PC-3 (cell line): Measurements from ENCODE around the gene USP3. TPM values are rescaled to one million over a fixed set of nuclear protein-coding genes. Genes with fewer than 3 reads are reported as not detected.

Experiments
- ATAC-seq: fragments of 200-7000 bp; cut with Tn5 transposase; 2 replicates; pipeline ENCODE4 v1.9.1; 2020; ENCODE audit warnings: mild to moderate bottlenecking, moderate library complexity
- BruUV-seq: library from RNA; stranded (reverse); fragments of 400-500 nt; replicated peaks from 2 replicates; lab custom pipeline; 2021; lab: Mats Ljungman, UMichigan
- CTCF ChIA-PET: fragments of 300-600 bp; sonication (Branson Sonifier 250); formaldehyde crosslinking; loops from one replicate; lab custom pipeline; 2022; ENCODE audit warnings: antibody characterized with exemption; lab: Charles Lee
- POLR2A ChIA-PET: fragments of 300-600 bp; sonication (Branson Sonifier 250); formaldehyde crosslinking; loops from one replicate; lab custom pipeline; 2022; ENCODE audit warnings: antibody characterized with exemption; ENCODE audit not compliant: unreplicated experiment; lab: Charles Lee
- DNase-seq: peaks from one replicate; pipeline ENCODE4 v3.0.0-alpha.2; 2015
- H2AFZ ChIP-seq: fragments of 300-600 bp; sonication (generic); 2 replicates; pipeline ENCODE4 v1.6.0; 2016; ENCODE audit warnings: antibody characterized with exemption, low read length
- H3F3A ChIP-seq: fragments of 300-600 bp; sonication (generic); one replicate; pipeline ENCODE4 v1.6.0; 2017; ENCODE audit warnings: antibody characterized with exemption, low read length, control low read depth, mild to moderate bottlenecking; ENCODE audit not compliant: unreplicated experiment
- H3K27ac ChIP-seq: fragments of 300-600 bp; sonication (generic); 2 replicates; pipeline ENCODE4 v1.5.1; 2016; ENCODE audit warnings: mild to moderate bottlenecking, low read length
- H3K27me3 ChIP-seq: fragments of 300-600 bp; sonication (generic); 2 replicates; pipeline ENCODE4 v1.6.1; 2016; ENCODE audit warnings: low read length, mixed read lengths
- H3K36me3 ChIP-seq: fragments of 300-600 bp; sonication (generic); 2 replicates; pipeline ENCODE4 v1.6.1; 2016; ENCODE audit warnings: low read depth, mixed run types, low read length, mixed read lengths
- H3K4me1 ChIP-seq: fragments of 300-600 bp; sonication (generic); 2 replicates; pipeline ENCODE4 v1.5.1; 2016; ENCODE audit warnings: low read length; ENCODE audit not compliant: insufficient read depth
- H3K4me2 ChIP-seq: fragments of 300-600 bp; sonication (generic); 2 replicates; pipeline ENCODE4 v1.6.0; 2016; ENCODE audit warnings: low read length
- H3K4me3 ChIP-seq: fragments of 300-600 bp; sonication (generic); 2 replicates; pipeline ENCODE4 v1.5.1; 2016; ENCODE audit warnings: mild to moderate bottlenecking, low read length, mixed read lengths
- H3K79me2 ChIP-seq: fragments of 300-600 bp; sonication (generic); 2 replicates; pipeline ENCODE4 v1.6.1; 2017; ENCODE audit warnings: low read length, mixed read lengths
- H3K9ac ChIP-seq: fragments of 300-600 bp; sonication (generic); 2 replicates; pipeline ENCODE4 v1.6.0; 2016; ENCODE audit warnings: mild to moderate bottlenecking, low read length
- H3K9me2 ChIP-seq: fragments of 300-600 bp; sonication (generic); replicated peaks from 2 replicates; pipeline ENCODE4 v1.6.1; 2016; ENCODE audit warnings: mixed run types, low read length, mixed read lengths
- H3K9me3 ChIP-seq: fragments of 300-600 bp; sonication (generic); 2 replicates; pipeline ENCODE4 v1.6.1; 2016; ENCODE audit warnings: low read length, mixed read lengths
- H4K20me1 ChIP-seq: fragments of 300-600 bp; sonication (generic); 2 replicates; pipeline ENCODE4 v1.6.1; 2016; ENCODE audit warnings: low read length, mixed read lengths
- CTCF ChIP-seq: fragments of 300-600 bp; sonication (generic); conservative IDR thresholded peaks from 2 replicates; pipeline ENCODE4 v1.5.1; 2017; ENCODE audit warnings: antibody characterized with exemption, low read depth, mild to moderate bottlenecking, low read length
- EZH2 ChIP-seq: fragments of 300-600 bp; sonication (generic); IDR thresholded peaks from one replicate; pipeline ENCODE4 v1.6.1; 2017; ENCODE audit warnings: antibody characterized with exemption, mild to moderate bottlenecking, low read length; ENCODE audit not compliant: unreplicated experiment
- EZH2phosphoT487 ChIP-seq: fragments of 300-600 bp; sonication (generic); IDR thresholded peaks from 2 replicates; pipeline ENCODE4 v1.6.1; 2018; ENCODE audit warnings: mild to moderate bottlenecking, antibody characterized with exemption, low read length, borderline replicate concordance
- intact Hi-C: fragments of 100-400 bp; cut with micrococcal nuclease; formaldehyde crosslinking; loops from 2 replicates; pipeline ENCODE4 v1.9.0; 2023
- total RNA-seq: library from RNA; depleted of rRNA; stranded (reverse); fragments of >200 nt; gene quantifications from 2 replicates; pipeline ENCODE4 v1.2.3, GENCODE V29; 2014

Gene USP3
- total RNA-seq, 1 experiment from 2014 or later, result 26.9 TPM

GRCh38 chr15:63495780-63496488 lies 8.5 kb upstream of the USP3 start:
- ATAC-seq (no peak), DNase-seq (no peak)
- Histone ChIP-seq H3F3A (no peaks in the 10 kb centered on the region), H3K4me1 (peaks cover 73% of the 10 kb centered on the region), H2AFZ (no peak overlapping the region), H3K4me3 (no peak overlapping the region), H3K4me2 (0 out of 2 replicates have a peak overlapping the region, but pooled peaks have one; percentile 67), H3K27me3 (no peaks in the 10 kb centered on the region), H4K20me1 (no peaks in the 10 kb centered on the region), H3K79me2 (no peaks in the 10 kb centered on the region), H3K9me3 (no peaks in the 10 kb centered on the region), H3K27ac (peak overlapping the region; percentile 93), H3K9me2 (no peaks in the 10 kb centered on the region), H3K36me3 (no peaks in the 10 kb centered on the region), H3K9ac (peak overlapping the region; percentile 73)
- CTCF ChIA-PET, result interaction anchor here (1.5 kb wide), 1 partner anchor 8 kb away, joined by 5 read pairs; no protein-coding TSS in a partner anchor
- BruUV-seq, result no TSS peak
- POLR2A ChIA-PET, result interaction anchor here (0.5 kb wide), 1 partner anchor 576 kb away, joined by 5 read pairs; no protein-coding TSS in a partner anchor
- no peak for TF ChIP-seq EZH2
- no peak for TF ChIP-seq EZH2phosphoT487
- TF ChIP-seq CTCF, result no peak
- intact Hi-C loops, result no loop called here

GRCh38 chr15:63497642-63498467 lies 6.5 kb upstream of the USP3 start:
- DNase-seq (no peak), ATAC-seq (no peak)
- no peak overlapping the region for H3K4me2 ChIP-seq
- no TSS peak for BruUV-seq
- H3K9ac ChIP-seq, result peak overlapping the region; percentile 34; the same call in 1 of the 2 replicates
- peaks cover 5% of the 10 kb centered on the region for H3F3A ChIP-seq
- H3K9me3 ChIP-seq, result no peaks in the 10 kb centered on the region
- H3K4me3 ChIP-seq, result no peak overlapping the region
- no peaks in the 10 kb centered on the region for H3K27me3 ChIP-seq
- intact Hi-C loops, result no loop called here
- H3K27ac ChIP-seq, result peak overlapping the region; percentile 93
- H3K36me3 ChIP-seq, result no peaks in the 10 kb centered on the region
- H3K9me2 ChIP-seq, result no peaks in the 10 kb centered on the region
- H2AFZ ChIP-seq, result no peak overlapping the region
- H3K4me1 ChIP-seq, result peaks cover 80% of the 10 kb centered on the region
- ChIA-PET POLR2A (interaction anchor here (0.6 to 0.9 kb wide), 3 partner anchors 8 to 281 kb away, joined by 3 to 4 read pairs (median 4); no protein-coding TSS in a partner anchor), CTCF (no interaction called here)
- H4K20me1 ChIP-seq, result no peaks in the 10 kb centered on the region
- H3K79me2 ChIP-seq, result no peaks in the 10 kb centered on the region
- no peak for TF ChIP-seq CTCF
- no peak for TF ChIP-seq EZH2
- no peak for TF ChIP-seq EZH2phosphoT487
